GM18870 (cell line): ENCODE data around the gene ONECUT2.
"Not testable (repeated sequence)": the region's sequence is repeated elsewhere in the genome, so short reads cannot be mapped to it uniquely, and the experiment has no call there.

Source experiments
- ATAC-seq: cut with Tn5 transposase; IDR thresholded peaks from one replicate; pipeline ENCODE4 v1.9.1; 2021; ENCODE audit warnings: moderate library complexity; ENCODE audit not compliant: unreplicated experiment

Gene ONECUT2

DNA sequence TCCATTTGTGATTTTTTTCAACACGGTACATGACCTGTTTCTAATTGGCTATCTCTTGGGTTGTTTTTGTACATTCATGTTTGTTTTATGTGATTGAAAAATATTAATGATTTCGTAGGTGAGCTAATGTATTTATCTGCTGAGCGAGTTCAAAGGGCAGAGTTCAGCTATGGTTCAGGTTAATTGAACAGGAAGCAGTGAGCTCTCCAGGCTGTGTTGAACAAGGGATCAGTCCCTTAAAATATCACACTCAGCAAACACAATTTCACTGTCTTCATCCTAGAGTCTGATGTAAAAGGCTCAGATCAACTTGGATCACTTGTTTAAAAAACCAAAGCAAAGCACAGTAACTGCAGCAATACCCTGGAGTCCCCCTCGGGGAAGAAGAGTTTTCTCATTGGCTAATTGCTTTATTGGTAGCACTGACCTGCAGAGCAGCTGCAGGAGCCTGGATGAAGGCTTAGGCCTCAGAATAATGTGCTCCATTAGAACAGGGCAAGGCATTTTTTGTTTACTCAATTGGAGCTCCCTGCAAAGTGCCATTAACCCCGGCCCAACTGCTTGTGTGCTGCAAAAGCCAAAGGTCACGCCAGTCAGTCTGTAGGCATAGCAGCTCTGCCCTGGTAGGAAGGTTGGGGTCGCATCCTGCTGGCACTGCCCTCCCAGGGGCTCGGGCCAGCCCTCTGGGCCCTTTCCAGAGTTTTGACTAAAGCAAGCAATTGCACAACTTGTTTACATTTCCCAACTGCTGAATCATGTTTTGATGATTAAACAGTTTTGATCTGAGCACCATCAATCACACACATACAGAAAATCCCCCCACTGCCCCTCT lies 10.5 kb downstream of the ONECUT2 start:
- no peak for ATAC-seq

DNA sequence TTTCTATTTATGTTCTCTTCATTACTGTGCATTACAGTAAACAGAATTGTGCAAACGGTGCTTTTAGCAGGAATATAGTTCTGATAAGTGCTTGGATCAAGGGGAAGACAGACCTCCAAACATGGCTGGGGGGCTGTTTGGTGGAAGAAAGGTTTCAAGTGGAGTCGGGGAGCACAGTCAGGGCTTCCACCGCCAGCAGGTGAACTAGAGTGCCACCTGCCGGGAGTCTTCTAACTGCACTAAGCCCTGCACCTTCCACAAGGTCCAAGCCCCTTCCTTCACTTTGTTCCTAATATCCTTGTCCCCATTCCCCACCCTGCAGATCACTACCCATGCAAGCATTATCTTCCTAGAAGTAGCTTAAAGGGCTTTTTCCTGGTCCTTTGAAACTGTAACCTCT lies 11.1 kb downstream of the ONECUT2 start:
- no peak for ATAC-seq

DNA sequence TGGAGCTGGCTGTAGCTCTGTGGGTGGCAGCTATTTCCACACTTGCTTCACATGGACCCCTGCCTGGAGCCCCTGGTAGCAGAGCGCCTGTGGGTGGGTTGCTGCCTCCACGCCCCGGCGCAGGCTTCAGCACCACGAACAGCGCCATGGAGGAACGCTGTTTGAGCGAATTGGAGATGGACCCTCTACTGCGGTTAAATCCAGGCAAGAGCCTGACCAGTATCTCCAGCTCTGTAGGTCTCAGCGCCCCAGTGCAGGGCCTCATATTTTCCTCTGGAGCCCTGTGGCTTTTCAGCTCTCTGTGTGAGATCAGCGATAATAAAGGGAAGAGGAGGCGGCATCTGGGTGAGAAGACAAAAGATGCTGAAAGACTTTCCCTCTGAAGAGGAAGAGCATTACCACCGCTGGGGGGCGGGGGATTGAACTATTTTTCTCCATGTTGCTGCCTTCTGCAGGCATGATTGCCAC lies 12.0 kb downstream of the ONECUT2 start:
- no peak for ATAC-seq

DNA sequence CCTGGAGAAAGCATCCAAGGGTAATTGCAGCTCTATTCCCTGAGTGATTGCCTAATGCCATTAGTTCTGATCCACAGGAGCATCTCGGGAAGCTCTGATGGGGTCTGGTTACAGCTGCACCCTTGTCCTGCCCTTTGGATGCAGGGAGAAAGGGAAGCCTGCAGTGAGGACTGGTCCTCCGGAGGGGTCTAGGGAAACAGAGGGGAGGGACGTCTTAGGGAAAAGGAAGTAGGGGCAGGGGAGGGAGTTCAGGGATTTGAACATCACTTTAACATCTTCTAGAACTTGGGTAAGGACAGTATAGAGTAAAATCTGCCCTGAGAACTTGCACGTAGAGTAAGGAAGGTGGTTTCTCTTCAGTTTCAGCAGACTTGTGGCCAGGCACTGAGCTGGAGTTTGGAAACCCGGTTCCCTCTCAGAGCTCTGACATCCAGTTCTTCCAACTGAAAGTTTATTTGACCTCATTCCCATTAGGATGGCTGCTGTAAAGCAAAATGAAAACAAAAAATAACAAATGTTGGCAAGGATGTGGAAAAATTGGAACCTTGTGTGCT lies 20.5 kb downstream of the ONECUT2 start:
- ATAC-seq = no peak

DNA sequence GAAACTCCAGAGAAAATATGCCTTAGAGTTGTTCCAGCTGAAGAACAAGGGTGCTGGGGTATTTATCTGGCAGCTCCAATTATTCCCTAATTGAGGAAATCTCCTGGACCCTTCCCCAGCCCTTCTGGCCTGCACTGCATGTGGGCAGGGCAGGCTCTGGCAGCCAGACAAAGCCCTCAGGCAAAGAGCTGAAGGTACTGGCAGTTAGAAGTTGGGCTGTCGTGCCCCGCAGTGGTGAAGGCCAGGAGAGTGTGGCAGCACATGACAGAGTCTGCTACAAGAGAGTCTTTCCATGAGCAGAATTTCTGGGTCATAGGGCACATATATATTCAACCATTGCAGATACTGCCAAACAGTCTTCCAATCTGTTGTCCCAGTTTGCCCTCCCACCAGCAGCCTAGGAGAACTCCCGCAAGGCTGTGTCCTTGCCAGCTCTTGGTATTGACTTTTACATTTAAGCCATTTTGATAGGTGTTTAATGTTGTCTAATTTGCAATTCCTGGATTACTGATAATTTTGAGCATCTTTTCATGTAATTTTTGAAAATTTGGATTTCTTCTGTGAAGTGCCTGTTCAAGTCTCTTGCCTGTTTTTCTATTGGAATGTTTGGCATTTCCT lies 26.6 kb downstream of the ONECUT2 start:
- no peak for ATAC-seq

DNA sequence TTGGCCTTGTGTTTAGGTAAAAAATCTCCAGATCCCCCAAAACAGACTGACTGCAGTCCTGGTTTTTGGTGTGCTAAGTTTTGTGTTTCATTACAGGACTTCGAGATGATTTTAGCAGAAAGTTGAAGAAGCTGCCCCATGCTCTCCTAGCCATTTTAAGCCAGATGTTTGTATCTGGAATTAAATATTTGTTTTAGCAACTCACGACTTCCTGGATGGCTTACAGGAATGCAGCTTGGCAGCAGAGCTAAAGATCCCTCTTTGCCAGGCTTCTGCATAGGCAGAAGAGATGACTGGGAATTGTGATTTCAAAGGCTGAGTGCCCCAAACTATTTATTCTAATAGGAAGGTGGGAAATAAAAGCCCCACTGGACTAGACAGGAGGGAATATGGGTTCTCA lies 31.1 kb downstream of the ONECUT2 start:
- ATAC-seq = no peak

DNA sequence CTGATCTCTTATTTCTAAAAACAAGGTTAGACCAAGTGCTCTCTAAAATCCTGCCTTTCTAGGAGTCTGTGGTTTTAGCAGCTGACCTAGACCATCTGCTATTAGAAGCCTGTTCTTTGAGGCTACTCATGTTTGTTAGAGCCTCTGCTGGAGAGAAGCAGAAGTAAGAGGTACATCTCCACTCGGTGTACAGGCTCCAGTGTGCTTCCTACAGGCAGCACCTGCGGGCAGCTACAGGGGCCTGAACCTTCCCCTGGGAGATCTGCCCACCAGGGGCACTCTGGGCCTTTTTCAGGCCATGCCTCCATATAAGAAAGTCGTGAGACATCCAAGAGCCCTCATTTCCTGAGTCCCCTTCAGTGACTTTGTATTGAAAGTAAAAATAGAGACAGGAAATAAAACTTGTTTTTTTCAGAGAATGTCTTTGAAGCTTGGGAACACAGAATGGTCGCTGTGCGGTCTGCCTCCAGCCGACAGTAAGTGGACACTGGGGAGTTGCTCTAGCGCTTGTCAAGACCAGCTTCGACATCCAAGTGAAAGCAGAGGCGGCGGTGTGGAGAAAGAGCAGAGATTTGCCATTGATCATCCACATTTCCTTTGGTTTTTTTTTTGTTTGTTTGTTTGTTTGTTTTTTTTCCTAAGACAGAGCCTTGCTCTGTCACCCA lies 31.7 kb downstream of the ONECUT2 start:
- no peak for ATAC-seq

DNA sequence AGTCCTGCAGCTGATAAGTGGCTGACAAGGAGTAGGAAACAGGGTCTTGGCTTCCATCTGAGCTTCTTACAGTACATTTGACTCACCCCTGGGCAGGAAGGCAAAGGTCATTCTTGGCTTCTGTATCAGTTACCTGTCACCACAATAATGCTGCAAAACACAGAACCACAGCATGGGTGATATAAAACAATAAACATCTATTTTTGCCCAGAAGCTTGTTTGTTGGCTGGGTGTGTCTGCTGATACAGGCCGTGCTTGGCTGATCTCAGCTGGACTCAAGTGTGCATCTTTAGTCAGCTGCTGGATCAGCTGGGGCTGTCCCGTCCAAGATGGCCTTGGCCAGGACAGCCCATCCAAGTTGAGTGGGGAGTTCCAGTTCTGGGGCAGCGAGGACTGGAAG lies 34.7 kb downstream of the ONECUT2 start:
- no peak for ATAC-seq

DNA sequence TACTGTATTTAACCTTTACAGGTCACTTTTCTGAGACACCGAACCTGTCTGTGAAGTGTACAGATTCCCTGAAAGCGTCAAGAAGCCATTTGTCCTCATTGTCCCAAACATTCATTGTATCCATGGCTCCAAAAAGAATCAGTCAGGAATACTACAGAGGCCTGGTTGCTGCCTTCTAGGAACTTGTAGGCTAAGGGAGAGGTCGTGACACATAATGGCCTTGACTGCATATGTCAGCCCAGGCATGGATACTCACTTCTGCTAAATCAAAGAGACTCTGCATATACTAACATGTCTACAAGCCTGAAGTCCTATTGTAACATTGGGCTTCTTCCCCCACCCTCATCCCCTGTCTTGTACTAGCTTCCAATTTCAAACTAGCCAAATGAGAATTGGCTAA lies 40.2 kb downstream of the ONECUT2 start:
- ATAC-seq = no peak

DNA sequence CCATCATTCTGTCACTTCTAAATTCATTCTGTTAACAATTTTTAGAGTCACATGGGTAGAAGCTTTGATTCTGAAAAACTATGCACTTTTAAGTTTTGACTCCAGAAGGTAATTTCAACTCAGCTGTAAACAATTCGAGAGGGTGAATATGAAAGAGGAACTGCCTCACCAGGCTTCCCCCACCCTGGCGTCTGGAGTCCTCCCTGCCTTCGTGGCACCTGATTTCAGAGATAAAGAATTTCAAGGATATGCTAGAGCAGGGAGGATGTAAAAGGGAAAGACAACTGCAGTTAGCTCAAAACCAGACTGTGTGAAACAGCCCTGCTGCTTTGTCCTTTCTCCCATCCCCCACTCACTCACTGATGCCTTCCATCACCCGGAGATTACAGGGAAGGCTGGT lies 40.7 kb downstream of the ONECUT2 start:
- ATAC-seq = no peak

DNA sequence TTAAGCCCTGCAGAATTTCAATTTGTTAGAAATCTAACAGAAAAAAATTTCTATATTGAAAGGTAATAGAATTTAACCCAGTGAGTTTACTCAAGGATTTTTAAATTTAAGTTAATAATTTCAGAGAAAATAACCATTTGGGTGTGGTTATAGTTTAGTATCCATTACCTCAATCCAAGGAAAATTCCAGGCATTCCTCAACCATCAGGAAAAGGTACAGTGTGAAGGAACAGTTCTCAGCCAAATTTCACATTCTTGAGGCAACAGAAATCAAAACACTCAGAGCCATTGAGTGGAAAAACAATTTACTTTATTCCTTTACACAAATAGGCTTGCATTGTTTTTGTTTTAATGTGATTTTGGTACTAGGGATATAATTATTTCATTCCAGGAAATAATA lies 45.6 kb downstream of the ONECUT2 start:
- no peak for ATAC-seq

DNA sequence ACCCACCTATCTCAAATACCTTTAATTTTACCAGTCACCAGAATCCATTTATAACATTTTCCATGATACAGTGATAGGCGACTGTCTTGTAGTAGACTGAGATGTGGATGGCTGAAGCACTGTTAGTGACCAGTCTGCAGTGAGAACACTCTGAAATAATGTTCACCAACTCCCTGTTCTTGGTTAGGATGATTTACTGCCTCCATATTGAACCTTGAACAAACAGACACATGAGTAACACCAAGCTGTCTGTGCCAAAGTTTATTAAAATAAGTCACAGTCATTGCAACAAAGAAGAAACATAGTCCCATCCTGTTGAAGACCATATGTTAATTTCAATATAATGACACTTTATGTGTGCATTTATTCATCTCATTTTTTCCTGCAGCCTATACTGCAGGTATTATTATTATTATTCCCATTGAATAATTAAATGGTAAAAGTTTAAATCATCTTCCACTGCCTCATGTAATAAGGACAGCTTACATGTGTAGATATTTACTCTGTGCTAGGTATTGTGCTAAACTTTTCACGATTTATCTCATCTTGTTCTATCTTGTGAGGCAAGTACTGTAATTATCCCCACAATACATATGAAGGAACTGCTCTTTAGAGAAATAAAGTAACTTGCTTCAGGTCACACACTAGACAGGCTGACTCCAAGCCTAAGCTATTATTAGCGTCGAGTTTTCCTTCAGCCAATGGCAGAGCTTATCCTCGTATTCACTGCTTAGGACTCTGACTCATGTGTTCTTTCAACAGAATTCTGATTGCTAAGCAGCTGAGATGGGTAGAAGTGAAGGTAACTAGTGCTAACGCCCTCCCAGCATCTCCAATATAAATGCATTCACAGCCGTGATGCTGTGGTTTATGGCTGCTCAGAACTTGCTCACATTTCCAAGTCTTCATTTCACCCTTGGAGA lies 62.5 kb downstream of the ONECUT2 start:
- no peak for ATAC-seq

DNA sequence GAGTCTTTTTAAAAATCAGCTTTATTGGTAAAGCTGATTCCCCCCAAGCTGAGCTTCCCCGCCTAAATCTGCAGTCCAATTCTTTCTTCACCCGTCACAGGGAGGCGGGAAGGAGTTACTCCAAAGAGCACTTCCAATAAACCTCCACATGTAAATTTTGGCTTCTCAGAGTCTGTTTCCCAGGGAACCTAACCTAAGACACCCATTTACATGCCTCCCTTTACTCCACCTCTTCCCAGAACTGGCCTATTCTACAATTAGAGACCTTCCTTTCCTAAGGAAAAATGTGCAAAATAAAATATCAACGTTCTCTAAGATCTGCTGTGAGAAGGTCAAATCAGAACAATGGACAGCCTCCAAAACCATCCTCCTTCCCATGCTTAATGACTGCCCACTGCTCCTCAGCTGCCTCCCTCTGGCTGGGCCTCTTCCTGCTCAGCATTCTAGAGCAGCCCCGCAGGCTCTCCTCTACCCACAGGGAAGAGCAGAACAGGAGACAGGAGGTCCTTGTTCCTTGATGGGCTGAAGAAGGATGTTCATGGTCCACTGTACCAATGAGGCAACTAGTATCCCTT lies 63.6 kb downstream of the ONECUT2 start:
- ATAC-seq = no peak

DNA sequence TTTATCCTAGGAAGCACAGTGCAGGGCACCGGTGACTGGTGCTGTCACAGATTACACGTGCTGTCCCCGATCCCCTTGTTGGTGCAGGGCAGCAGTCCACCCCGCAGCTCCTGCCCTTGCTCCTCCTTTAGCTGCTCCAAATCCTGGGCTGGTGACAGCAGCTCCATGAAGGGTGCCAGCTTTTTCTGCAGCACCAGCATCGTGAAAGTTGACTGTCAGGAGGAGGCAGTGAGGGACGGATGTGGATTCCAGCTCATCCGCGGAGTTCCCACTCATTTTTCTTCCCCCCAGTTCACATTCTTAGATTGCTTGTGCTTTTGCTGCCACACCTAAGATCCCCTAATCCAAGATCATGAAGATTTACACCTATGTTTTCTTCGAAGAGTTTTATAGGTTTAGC lies 67.5 kb downstream of the ONECUT2 start:
- ATAC-seq = no peak

DNA sequence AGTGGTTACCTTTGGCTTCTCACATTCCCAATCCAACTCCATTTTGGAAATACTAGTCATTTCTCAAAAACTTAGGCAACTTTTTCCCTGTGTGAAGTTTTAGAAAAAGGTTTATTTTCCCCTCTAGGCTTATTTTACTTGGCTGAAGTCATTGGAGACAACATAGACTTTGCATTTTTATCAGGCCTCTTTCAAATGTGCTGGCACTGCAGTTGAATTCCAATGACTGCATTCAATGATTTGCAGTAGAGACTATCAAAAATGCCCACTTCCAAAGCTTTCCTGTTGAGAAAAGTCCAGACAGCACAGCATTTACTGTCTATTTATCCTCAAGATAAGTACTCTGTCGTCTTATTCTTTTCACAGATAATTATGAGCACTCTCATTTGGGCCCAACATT lies 70.1 kb downstream of the ONECUT2 start:
- no peak for ATAC-seq

DNA sequence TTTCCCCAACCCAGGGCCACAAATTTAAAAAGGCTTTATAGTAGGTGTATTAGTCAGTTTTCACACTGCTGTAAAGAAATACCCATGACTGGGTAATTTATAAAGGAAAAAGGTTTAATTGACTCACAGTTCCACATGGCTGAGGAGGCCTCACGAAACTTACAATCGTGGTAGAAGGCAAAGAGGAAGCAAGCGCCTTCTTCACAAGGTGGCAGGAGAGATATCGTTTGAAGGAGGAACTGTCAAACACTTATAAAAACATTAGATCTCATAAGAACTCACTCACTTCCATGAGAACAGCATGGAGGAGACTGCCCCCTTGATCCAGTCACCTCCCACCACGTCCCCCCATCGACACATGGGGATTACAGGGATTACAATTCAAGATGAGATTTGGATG lies 80.9 kb downstream of the ONECUT2 start:
- no peak for ATAC-seq

DNA sequence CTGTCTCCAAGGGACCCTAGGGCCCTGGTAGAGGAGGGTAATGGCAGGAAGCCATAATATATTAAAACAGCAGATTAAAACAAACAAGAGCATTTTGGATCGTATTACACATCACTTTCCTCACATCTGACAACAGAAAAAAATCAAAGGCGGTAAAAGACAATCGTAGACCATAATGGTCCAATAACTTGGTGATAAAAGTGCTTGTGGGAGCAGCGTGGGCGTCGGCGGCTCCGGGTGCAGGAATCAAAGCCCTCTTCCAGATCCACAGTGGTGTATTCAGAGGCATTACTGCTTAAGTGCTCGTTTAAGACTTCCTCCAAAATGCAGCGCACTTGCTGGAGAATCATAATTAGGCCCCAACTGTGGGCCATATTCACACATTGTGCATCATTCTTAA lies 83.4 kb downstream of the ONECUT2 start:
- ATAC-seq = no peak

DNA sequence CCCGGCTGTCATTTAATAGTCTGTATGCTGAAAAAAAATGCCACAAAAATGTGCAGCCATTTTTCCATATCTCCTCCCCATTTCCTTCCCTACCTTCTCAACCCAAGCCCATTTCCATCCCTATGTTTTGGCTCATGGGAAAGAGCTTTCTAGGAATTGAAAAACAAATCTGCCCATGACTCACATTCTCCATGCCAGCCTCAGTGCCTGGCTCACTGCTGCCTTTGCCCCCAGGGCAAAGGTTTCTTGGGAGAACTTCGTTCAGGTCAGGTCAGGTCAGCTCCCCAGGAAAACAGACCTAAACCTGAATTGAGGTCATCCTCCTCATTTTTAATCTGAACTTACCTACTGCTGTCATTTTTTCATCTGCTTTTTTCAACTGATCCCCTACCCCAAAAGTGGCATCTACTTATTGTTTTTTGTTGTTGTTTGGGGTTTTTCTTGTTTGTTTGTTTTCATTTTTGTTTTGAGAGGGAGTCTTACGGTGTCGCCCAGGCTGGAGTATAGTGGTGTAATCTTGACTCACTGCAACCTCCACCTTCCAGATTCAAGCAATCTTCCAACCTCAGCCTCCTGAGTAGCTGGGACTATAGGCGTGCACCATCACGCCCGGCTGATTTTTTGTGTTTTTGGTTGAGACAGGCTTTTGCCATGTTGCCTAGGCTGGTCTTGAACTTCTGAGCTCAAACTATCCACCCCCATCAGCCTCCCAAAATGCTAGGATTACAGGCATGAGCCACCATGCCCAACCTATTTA lies 84.7 kb downstream of the ONECUT2 start:
- ATAC-seq = no peak

DNA sequence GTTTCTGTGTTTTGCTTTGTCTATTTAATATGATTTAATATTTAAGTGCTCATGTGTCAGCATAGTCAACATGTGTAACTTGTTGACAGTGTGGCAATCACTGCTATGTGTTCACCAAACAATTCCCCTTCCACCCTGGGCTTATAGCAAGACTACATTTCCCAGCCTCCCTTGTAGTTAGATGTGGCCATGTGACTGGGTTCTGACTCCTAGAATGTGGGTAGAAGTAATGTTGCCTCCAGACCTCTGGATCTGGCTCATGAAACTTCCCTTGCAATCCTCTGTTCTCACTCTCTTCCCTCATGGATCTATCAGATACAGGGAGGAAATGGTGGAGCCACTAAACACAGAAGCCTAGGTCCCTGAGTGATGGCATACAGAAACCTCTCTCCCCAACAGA lies 87.2 kb downstream of the ONECUT2 start:
- not testable (repeated sequence) for ATAC-seq
